T-helper 2 cell (primary cell): Measurements from ENCODE around the gene CGB5.
A peak's percentile ranks its signal among the peaks of the same experiment; 100 is the strongest.
"Not testable (repeated sequence)": the region's sequence is repeated elsewhere in the genome, so short reads cannot be mapped to it uniquely, and the experiment has no call there.

Experiments
- DNase-seq, 5 experiments: peaks; one replicate each; pipeline versions ENCODE4 v3.0.0 to v3.0.0-alpha.2; 2012 to 2022
- total RNA-seq, 2 donors: gene quantifications; one replicate each; lab custom pipeline; 2026; lab: John Stamatoyannopoulos, UW

CGB5 gene
- total RNA-seq = 0 reads per million in 2 donors

DNA sequence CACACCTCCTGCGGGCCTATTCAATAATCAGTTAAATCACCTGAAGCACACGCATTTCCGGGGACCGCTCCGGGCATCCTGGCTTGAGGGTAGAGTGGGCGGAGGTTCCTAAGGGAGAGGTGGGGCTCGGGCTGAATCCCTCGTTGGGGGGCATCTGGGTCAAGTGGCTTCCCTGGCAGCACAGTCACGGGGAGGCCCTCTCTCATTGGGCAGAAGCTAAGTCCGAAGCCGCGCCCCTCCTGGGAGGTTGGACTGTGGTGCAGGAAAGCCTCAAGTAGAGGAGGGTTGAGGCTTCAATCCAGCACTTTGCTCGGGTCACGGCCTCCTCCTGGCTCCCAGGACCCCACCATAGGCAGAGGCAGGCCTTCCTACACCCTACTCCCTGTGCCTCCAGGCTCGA lies at the start of gene CGB5:
Gene CGB5 (plus strand): TSS at position 301 of the 400 bp plus-strand sequence. CDS start 362 bp downstream, outside the sequence.
- not testable (repeated sequence) for DNase-seq

- no peak for DNase-seq
Measured at GRCh38 chr19:48994035-48994386, 49.6 kb upstream of the CGB5 start.

- DNase-seq = peak in 2 of 5 experiments; percentile 35 to 56
Measured at GRCh38 chr19:48997972-48998371, 45.7 kb upstream of the CGB5 start.

GRCh38 chr19:48999481-49000325 lies 43.9 kb upstream of the CGB5 start:
- peak; percentile 30 to 82 (median 55) for DNase-seq

DNA sequence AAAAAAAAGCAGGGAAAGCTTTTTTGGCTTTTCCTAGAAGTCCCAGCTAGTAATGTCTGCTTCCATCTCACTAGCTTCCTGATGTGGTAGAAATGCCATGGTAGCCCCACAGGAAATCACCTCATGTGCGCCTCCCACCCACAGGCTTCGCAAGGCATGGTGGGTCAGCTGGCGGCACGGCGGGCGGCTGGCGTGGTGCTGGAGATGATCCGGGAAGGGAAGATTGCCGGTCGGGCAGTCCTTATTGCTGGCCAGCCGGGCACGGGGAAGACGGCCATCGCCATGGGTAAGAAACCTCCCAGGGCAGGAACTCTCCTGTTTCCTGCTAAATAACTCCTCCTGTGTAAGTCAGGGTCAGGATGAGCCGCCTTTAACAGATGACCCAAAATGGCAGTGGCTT lies 39.5 kb upstream of the CGB5 start:
- no peak for DNase-seq

- DNase-seq = no peak
Measured at GRCh38 chr19:49004964-49005614, 38.6 kb upstream of the CGB5 start.

- DNase-seq = no peak
Measured at GRCh38 chr19:49006905-49007304, 36.7 kb upstream of the CGB5 start.

DNA sequence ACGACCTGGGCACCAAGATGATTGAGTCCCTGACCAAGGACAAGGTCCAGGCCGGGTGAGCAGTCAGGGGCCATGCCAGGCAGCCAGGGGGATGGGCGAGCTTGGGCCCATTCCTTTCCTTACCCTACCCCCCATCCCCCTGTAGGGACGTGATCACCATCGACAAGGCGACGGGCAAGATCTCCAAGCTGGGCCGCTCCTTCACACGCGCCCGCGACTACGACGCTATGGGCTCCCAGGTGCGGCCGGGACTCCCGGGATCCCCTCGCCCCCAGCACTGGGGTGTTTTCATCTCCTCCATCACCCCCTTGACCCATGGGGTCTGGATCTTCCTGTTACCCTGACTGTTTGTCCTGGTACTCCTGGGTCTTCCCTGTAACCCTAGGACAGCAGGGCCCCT lies 33.8 kb upstream of the CGB5 start:
- no peak for DNase-seq

- DNase-seq = no peak
Measured at GRCh38 chr19:49010453-49010852, 33.2 kb upstream of the CGB5 start.

DNA sequence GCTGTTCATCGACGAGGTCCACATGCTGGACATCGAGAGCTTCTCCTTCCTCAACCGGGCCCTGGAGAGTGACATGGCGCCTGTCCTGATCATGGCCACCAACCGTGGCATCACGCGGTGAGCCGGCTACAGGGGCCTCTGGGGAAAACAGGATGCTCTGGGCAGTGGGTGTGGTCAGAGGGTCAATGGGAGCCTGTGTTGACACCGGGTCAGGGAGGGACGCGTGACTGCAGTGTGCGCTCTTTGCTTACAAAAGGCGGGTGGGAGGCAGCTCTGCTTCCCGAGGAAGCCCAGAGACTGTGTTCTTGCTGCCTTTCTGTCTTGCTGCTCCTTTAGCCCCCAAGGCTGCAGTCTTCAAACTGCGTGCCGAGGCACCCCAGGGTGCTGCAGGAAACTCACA lies 32.5 kb upstream of the CGB5 start:
- DNase-seq = no peak

DNA sequence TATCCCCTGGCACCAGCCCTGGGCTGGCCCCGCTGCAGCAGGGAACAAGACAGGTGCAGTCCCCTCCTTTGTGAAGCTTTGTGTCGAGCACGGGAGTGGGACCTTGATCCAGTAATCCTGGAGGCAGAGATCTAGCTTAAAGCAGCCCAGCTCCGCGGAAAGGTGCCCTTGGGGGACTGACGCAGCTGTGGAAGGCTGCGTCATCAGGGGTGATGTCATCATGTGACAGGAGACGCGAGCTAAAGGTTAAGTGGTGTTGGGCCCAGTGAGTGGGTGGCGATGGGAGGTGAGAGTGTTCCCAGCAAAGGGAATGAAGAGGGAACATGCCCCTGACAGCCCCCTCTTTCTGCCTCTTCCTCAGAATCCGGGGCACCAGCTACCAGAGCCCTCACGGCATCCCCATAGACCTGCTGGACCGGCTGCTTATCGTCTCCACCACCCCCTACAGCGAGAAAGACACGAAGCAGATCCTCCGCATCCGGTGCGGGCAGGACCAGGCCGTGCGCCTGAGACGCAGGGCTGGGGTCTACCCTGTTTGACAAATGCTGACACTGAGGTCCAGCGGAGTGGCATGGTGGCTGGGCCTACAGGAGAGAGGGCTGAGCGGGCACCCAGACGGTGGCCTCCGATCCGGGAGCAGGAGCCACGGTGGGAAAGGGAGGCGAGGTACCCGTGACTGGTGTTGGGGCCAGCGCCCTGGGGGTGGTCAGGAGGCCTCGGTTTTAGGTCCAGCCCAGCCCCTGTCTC lies 29.4 kb upstream of the CGB5 start:
- DNase-seq = no peak

- DNase-seq = no peak
Measured at GRCh38 chr19:49014870-49015255, 28.8 kb upstream of the CGB5 start.

DNA sequence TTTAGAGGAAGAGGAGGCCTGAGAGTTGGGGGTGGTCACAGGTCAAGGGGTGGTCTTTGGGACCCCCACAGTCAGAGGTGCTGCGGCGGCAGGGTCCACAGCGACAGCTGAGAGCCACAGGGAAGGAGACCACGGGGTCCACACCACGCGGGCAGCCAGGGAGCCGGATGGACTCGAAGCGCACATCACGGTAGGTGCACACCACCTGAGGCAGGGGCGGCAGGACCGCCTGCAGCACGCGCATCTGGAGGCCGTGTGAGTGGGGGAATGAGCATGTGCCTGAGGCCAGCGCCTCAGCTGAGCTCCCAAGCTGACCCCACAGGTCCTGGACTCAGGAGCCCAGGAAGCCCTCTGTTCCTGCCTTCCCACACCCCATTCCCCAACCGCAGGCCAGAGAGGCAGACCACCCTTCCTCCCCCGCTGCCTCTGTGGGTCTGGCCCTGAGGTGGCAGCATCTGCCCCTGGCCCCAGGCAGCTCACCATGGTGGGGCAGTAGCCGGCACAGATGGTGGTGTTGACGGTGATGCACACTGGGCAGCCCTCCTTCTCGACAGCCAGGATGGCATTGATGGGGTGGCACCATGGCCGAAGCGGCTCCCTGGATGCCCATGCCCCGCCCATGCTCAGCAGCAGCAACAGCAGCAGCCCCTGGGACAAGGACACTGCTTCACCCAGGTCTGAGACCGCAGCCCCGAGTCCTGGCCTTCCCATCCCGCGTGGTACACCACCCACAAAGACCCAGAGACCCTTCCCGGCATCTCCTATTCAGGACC lies 27.4 kb upstream of the CGB5 start:
- DNase-seq = no peak

DNA sequence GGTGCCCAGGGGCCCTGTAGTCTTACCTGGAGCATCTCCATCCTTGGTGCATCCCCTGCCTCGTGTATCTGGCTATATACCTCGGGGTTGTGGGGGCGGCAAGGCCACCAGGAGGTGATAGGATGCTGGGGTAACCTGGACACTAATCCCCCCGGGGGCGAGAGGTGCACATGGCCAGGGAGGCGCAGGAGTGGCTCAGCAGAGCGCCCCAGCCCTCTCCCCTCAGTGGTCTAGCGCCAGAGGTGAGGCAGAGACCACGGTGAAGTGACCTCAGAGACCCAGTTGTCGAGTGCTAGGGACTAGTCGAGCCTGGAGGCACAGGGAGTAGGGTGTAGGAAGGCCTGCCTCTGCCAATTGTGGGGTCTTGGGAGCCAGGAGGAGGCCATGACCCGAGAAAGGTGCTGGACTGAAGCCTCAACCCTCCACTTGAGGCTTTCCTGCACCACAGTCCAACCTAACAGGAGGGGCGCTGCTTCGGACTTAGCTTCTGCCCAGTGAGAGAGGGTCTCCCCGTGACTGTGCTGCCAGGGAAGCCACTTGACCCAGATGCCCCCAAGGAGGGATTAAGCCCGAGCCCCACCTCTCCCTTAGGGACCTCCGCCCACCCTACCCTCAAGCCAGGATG lies 26.5 kb upstream of the CGB5 start, which contains the start of gene LHB:
Gene LHB (minus strand): TSS at position 51 of the 625 bp plus-strand sequence. CDS start 10 bp downstream, at position 41.
- DNase-seq = no peak

DNA sequence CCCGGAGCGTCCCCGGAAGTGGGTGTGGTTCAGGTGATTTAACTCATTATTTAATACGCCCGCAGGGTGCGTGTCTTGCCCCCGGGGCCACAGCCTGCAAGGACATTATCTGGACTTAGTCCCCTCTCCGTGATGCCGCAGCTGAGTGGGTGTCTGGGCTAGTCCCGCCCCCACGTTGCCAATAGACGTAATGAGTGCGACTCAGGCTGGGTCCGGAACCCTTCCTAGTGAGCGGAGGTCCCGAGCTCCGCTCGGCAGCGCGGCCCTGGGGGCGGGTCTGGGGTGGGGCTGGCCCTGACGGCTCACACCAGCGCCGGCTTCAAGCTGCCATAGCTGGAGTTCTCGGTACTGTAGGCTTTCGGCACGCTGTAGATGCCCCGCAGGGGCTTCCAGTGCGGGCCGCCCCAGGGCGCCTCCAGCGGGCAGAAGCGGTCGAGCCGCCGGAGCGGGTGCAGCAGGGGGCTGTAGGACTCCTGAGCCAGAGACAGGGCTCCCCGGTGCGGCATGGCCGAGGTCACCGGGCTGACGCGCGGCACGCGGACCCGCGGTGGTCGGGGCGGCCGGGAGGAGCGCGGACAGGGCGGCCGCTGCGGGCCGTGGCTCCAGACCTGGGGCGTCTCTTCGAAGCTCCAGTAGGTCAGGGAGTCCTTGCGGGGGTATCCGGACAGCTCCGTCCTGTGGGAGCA lies 25.8 kb upstream of the CGB5 start:
- DNase-seq = peak; percentile 48 to 73 (median 59)

DNA sequence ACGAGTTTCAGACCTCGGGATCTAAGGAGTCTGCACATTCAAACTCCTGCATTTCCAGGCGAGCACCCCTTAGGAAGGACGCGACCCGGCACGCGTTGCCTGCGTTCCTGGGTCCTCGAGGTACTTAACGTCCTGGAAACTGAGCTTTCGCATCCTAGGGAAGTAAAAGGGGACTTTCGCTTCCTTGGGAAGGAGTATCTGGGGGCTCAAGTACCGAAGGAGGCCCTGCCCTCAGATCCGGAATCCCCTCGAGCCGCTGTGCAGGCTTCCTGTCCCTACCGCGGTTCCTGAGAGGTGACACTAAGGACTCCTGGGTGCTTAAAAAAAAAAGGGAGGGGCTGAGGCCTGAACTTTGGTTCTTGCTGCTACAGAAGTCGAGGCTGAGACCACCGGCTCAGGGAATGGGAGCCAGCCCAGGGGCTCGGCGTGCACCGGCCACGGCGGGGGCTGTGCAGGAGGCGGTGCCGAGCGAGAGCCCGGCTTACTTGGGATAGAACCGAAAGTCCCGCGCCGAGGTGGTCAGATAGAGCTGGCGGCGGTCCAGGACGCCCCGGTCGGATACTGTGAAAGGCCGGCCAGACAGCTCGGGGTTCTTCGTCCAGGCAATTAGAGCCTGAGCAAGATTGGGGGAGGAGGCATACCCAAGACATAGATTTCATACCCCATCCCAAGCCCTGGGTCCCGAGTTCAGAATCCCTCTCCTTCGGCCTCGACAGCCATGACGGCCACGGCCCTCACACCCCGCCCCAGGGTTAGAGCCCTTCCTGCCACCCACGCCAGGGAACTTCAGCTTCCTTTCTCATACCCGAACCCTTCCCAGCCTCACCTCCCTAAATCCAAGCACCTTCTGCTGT lies 25.0 kb upstream of the CGB5 start:
- DNase-seq = peak in 2 of 5 experiments; percentile 33 to 45

GRCh38 chr19:49019242-49019932 lies 24.3 kb upstream of the CGB5 start:
- peak; percentile 41 to 58 (median 50) for DNase-seq

DNA sequence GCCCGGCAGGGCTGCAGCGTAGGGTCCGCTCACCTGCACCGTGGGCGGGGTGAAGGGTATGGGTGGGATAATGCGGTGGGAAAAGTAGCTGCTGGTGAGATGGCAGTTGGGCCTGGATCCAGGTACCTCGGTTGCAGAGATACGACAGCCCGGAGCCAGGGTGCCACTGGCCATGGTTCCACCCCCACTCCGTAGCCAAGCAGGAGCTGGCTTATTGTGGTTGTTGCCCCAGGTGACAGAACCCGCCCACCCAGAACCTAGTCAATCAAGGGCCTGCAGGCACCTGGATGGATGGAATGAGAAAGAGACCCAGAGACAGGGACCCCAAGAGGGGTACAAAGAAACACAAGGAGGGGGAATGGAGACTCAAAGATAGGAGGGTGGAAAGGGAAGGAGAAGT lies 23.3 kb upstream of the CGB5 start:
- no peak for DNase-seq
